22Rv1 (cell line): ENCODE data around the gene BEND6.

Experiments used
- H3K27ac ChIP-seq: fragments of 450-650 bp; 2 replicates; pipeline ENCODE4 v1.5.1; 2017
- CTCF ChIP-seq: fragments of 450-650 bp; IDR thresholded peaks from 2 replicates; pipeline ENCODE4 v1.5.1; 2017; ENCODE audit warnings: mild to moderate bottlenecking
- ZFX ChIP-seq: fragments of 450-650 bp; IDR thresholded peaks from 2 replicates; pipeline ENCODE4 v1.6.1; 2017; ENCODE audit warnings: antibody characterized with exemption, borderline replicate concordance

The BEND6 gene

GRCh38 chr6:57013521-57013926, 58.6 kb downstream of the BEND6 start:
- H3K27ac ChIP-seq: no peak overlapping the region

DNA sequence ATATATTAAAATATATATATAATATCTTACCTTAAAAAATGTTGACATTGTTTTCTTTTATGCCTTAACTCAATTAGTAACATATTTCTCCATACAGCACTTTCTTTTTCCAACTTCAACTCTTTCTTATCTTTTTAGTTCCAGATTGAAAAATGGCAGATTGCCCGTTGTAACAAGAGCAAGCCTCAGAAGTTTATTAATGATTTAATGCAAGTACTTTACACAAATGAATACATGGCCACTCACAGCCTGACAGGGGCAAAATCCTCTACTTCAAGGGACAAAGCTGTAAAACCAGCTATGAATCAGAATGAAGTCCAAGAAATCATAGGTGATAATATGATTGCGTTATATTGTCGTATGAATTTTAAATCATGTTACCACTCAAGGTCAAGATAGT, 62.2 kb downstream of the BEND6 start:
- H3K27ac ChIP-seq: no peak overlapping the region
- TF ChIP-seq ZFX (no peak), CTCF (no peak)

More at GRCh38 chr6:57013521-57013926, 58.6 kb downstream of the BEND6 start:
- TF ChIP-seq CTCF (no peak), ZFX (no peak)

DNA sequence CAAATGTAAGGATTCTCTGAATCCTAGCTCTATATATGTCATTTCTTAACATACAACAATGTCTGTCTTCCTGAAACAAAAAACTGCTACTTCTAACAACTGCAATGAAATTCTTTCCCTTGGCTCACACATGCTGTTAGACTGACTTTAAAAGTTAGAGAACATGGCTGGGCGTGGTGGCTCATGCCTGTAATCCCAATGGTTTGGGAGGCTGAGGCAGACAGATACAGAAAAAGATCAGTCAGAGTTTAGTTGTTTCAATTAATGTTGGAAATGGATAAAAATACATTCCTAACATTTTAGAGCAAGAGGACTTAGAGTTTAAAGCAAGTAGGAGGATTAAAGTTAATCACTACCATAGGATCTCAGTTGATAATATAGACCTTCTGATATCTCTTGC, 62.9 kb downstream of the BEND6 start:
- H3K27ac ChIP-seq: no peak overlapping the region
- TF ChIP-seq ZFX (no peak), CTCF (no peak)

GRCh38 chr6:57019434-57019833, 64.5 kb downstream of the BEND6 start:
- TF ChIP-seq CTCF (no peak), ZFX (no peak)
- H3K27ac ChIP-seq: no peak overlapping the region

DNA sequence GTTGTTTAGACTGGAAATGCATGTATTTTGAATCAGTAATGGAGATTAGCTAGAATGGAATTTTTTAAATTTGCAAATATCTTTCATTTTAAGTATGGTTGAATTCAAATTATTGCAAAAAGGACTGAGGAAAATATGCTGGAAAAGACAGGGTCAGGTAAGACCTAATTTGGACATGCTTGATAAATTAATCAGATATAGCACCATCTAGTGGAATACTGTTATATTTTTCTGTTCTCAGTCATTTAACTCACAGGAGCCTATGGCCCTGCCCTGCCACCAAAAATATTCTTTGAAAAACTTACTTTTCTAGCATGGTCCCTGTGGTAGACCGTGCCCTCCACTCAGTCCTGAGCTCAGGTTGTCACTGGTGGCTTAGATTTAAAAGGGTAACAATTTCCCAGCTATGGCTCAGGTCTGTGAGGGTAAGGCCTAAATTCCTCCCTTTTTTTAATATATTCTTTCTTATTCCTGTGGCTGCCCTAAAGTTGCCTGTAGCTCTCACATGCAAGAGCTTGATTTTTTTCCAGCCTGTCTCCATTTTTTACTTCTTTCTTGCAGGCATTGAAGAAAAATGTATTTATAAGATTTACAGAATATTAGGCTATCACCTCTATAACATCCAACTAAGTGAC, 66.3 kb downstream of the BEND6 start:
- TF ChIP-seq CTCF (peak; percentile 77), ZFX (no peak)
- no peak overlapping the region for H3K27ac ChIP-seq

DNA sequence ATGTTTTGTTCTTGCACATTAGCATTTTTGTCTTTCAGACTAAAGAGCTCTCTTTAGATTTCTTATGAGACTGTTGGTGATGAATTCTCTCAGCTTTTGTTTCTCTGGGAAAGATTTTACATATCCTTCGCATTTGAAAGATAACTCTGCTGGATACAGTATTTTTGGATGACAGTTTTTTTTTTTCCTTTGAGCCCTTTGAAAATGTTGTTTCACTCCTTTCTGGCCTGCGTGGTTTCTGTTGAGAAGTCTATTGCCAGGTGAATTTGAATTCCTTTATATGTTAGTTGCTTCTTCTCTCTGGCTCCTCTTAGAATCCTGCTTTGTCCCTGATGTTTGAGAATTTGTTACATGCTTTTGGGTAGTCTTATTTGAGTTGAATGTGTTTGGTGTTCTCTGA, 69.4 kb downstream of the BEND6 start:
- TF ChIP-seq ZFX (no peak), CTCF (no peak)
- H3K27ac ChIP-seq: no peak overlapping the region

GRCh38 chr6:57024775-57025174, 69.9 kb downstream of the BEND6 start:
- no peak overlapping the region for H3K27ac ChIP-seq
- TF ChIP-seq ZFX (no peak), CTCF (no peak)
